ENCODE results near the gene RSBN1. TPM values are rescaled to one million over a fixed set of nuclear protein-coding genes. Genes with fewer than 3 reads are reported as not detected.

Gene RSBN1
- total RNA-seq, 2 donors from 2014 or later: 14.2 to 17.4 TPM

DNA sequence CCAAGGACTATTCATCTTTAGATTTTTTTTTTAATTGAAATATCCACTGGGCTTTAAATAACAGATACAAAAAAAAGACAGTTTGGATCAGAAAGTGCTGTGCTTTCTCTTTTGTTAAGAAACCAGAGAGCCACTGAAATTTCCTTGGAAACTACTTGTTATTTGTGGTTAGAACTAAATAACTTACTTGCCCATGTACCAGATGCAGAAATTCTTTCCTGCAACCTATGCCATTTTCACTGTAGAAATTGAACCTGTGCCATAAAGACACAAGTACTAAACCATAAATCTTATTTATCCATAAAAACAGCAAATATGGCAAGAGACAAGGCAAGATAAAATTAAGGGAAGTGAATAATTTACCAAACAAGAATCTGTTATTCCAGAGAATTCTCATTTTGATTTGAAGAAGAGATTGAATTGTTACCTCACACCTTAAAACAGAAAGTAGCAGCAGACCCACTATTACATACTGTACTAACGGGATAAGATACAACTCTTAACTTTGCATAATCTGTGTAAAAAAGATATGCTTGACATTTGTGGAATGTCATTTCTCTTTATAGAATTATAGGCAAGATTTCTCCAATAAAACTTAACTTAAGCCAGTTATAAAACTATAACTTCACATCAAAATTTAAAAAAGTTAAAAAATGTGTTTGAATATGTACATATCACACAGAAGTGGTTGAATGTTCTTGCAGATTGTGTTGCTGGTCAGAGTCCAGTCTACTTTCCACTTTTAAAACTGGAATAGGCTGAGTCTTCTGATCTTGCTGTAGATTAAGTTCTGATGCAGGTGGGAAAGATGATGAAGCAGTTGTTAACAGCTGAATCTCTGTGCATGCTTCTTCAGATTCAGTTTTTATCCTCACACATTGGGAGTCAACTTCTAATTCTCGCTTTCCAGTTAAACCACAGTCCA, 46.7 kb downstream of the RSBN1 start:
- 81 to 88% methylated on average over 2 of the region's 2 CpGs for WGBS, 2 donors
- ATAC-seq (no peak), DNase-seq (no peak)
- Histone ChIP-seq H3K9me3 (no peaks in the 10 kb centered on the region), H3K27me3 (no peaks in the 10 kb centered on the region), H3K27ac (no peak overlapping the region), H3K4me3 (no peak overlapping the region), H3K4me1 (peaks cover 6% of the 10 kb centered on the region), H3K36me3 (replicated peaks in 1 of 2; ENCODE audit: insufficient read depth in 1 of 2, low read depth in 2 of 2) (peaks cover 0 to 8% of the 10 kb centered on the region in 2 donors)
- no peak for TF ChIP-seq POLR2A (IDR thresholded peaks at IDR 0.05)
- TF ChIP-seq, protein P1, sequence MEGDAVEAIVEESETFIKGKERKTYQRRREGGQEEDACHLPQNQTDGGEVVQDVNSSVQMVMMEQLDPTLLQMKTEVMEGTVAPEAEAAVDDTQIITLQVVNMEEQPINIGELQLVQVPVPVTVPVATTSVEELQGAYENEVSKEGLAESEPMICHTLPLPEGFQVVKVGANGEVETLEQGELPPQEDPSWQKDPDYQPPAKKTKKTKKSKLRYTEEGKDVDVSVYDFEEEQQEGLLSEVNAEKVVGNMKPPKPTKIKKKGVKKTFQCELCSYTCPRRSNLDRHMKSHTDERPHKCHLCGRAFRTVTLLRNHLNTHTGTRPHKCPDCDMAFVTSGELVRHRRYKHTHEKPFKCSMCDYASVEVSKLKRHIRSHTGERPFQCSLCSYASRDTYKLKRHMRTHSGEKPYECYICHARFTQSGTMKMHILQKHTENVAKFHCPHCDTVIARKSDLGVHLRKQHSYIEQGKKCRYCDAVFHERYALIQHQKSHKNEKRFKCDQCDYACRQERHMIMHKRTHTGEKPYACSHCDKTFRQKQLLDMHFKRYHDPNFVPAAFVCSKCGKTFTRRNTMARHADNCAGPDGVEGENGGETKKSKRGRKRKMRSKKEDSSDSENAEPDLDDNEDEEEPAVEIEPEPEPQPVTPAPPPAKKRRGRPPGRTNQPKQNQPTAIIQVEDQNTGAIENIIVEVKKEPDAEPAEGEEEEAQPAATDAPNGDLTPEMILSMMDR (IDR thresholded peaks at IDR 0.05): no peak
- intact Hi-C loops (cut with DNase I): no loop called here

- no peak overlapping the region for H3K27ac ChIP-seq
- WGBS, 2 donors: 94 to 100% methylated on average over 2 of the region's 2 CpGs
- H3K4me3 ChIP-seq: no peak overlapping the region
- DNase-seq: no peak
- H3K4me1 ChIP-seq: peaks cover 8% of the 10 kb centered on the region
- TF ChIP-seq POLR2A (IDR thresholded peaks at IDR 0.05): no peak
- TF ChIP-seq, protein P1 (IDR thresholded peaks at IDR 0.05): no peak
- H3K36me3 ChIP-seq (replicated peaks in 1 of 2; ENCODE audit: insufficient read depth in 1 of 2, low read depth in 2 of 2): peaks cover 0 to 8% of the 10 kb centered on the region in 2 donors
- no peak for ATAC-seq
- H3K9me3 ChIP-seq: no peaks in the 10 kb centered on the region
- no peaks in the 10 kb centered on the region for H3K27me3 ChIP-seq
- intact Hi-C loops (cut with DNase I): no loop called here
Measured at GRCh38 chr1:113763661-113764060, 48.6 kb downstream of the RSBN1 start.

DNA sequence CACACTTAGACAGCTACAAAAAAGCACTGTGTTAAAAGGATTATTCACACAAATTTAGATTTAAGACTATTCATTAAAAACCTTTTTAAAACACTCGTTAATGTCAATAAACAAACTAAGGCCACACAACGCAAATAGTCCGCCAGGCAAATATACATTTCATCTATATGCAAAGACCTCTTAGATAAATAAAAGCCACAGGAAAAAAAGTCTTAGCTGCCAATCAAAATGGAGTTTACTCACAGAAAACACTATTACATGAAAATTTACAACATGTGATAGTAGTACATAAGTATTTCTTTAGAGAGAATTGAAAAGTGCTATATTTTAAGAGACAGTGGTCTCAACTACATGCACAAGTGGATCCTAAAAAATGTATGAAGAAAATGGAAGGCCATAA, 50.3 kb downstream of the RSBN1 start:
- no peaks in the 10 kb centered on the region for H3K27me3 ChIP-seq
- ATAC-seq (no peak), DNase-seq (no peak)
- intact Hi-C loops (cut with DNase I): no loop called here
- 69 to 80% methylated on average over 3 of the region's 3 CpGs for WGBS, 2 donors
- TF ChIP-seq, protein P1 (IDR thresholded peaks at IDR 0.05): no peak
- no peak for TF ChIP-seq POLR2A (IDR thresholded peaks at IDR 0.05)
- H3K4me1 ChIP-seq: peaks cover 17% of the 10 kb centered on the region
- H3K9me3 ChIP-seq: no peaks in the 10 kb centered on the region
- no peak overlapping the region for H3K4me3 ChIP-seq
- peaks cover 0 to 2% of the 10 kb centered on the region in 2 donors for H3K36me3 ChIP-seq (replicated peaks in 1 of 2; ENCODE audit: insufficient read depth in 1 of 2, low read depth in 2 of 2)
- H3K27ac ChIP-seq: no peak overlapping the region

- Histone ChIP-seq H3K36me3 (replicated peaks in 1 of 2; ENCODE audit: insufficient read depth in 1 of 2, low read depth in 2 of 2) (no peaks in the 10 kb centered on the region), H3K4me3 (no peak overlapping the region), H3K4me1 (peaks cover 19% of the 10 kb centered on the region), H3K27ac (peak overlapping the region; percentile 86 to 95 (median 92)), H3K9me3 (no peaks in the 10 kb centered on the region), H3K27me3 (no peaks in the 10 kb centered on the region)
- DNase-seq (peak in 1 of 4 donors; percentile 2), ATAC-seq (no peak)
- intact Hi-C loops (cut with DNase I): no loop called here
- 59 to 71% methylated on average over 23 of the region's 23 CpGs for WGBS, 2 donors
- no peak for TF ChIP-seq POLR2A (IDR thresholded peaks at IDR 0.05)
- TF ChIP-seq, protein P1 (IDR thresholded peaks at IDR 0.05): no peak
Measured at GRCh38 chr1:113760102-113761080, 51.9 kb downstream of the RSBN1 start.

Measured in body of pancreas (tissue), 4 donors.